ELR (cell line): Measurements from ENCODE around the gene MAML3.

Experiments
- DNase-seq: peaks from one replicate; pipeline ENCODE4 v3.0.0-alpha.2; 2015; ENCODE audit warnings: low read depth

The MAML3 gene

GRCh38 chr4:139921429-139922184 lies 232.4 kb downstream of the MAML3 start:
- no peak for DNase-seq

GRCh38 chr4:139920486-139921002 lies 233.4 kb downstream of the MAML3 start:
- DNase-seq, result no peak

GRCh38 chr4:139919521-139919920 lies 234.5 kb downstream of the MAML3 start:
- peak; percentile 10 for DNase-seq

DNA sequence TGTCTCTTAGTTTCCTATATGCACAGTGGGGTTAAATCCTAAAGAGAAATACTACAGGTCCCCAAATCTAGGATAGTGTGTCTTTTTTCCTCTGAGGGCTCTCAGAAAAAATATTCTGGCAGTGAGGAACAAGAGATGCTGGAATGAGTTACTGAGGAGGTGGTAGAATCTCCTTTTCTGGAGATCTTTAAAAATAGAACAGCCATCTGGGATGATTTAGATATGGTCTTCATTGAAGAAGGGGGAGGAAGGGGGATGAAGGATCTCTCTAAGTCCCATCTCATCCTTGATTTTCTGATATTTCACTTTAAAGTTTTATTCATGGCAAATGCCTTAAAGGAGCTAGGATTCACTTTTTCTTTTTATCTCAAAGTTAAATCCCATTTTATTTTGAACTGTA lies 235.0 kb downstream of the MAML3 start:
- DNase-seq, result no peak

- no peak for DNase-seq
Observed at GRCh38 chr4:139918591-139918990, 235.4 kb downstream of the MAML3 start.

- no peak for DNase-seq
Observed at GRCh38 chr4:139917896-139918295, 236.1 kb downstream of the MAML3 start.

- DNase-seq, result no peak
Observed at GRCh38 chr4:139916041-139916440, 237.9 kb downstream of the MAML3 start.

DNA sequence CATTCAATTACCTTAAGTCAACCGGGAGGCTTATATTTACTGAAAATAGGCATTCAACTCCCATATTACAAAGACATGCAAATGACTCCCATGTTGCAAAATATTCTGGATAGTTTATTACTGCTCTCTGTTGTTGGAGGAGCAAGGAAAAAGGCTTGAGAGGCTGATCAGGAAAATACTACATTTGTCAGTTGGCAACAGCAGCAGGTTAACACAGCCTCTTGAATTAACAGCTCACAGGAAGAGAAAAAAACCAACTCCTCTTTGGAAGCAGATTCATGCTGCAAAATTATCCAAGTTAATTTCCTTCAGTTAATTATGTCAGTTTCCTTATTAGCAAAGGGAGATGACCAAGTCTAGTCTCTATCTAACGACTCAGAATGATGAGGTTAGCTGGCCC lies 238.9 kb downstream of the MAML3 start:
- no peak for DNase-seq

DNA sequence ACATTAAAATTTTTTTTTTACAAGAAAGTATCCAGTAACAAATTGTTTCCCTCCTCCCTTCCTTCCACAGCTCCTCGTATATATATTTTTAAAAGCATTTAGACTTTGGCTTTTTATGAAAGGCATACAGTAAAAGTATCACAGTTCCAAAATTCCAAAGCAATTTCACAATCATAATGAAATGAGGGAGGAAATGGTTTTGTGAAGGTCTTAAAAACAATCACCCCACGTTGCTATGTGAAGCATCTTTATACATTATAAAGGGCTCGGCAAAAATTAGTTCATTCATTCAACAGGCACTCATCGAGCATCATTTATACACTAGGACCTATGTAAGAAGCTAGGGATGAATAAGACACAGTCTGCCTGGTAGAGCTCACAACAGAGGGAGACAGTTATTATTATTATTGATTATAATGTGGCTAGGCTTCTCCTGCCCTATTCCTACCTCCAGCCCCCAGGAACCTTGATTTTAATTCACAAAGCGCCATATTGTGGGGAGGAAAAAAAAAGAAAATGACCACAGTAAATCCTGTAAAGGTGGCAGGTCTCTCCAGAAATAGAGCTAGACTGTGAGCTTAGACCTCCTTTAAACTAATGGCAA lies 239.9 kb downstream of the MAML3 start:
- no peak for DNase-seq

- no peak for DNase-seq
Observed at GRCh38 chr4:139913398-139913990, 240.5 kb downstream of the MAML3 start.

DNA sequence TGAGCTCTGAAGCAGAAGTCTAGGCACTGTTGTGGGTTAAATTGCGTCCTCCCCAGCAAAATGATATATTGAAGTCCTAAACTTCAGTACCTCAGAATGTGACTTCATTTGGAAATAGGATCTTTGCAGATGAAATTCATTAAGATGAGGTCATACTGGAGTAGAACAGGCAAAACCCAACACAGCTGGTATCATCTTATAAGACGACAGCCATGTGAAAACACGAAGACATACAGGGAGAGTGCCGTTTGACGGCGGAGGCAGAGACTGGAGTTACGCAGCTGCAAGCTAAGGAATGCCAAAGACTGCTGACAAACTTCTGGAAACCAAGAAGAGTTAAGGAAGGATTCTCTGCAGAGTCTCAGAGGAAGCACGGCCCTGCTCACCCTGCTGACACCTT lies 241.5 kb downstream of the MAML3 start:
- DNase-seq, result no peak

DNA sequence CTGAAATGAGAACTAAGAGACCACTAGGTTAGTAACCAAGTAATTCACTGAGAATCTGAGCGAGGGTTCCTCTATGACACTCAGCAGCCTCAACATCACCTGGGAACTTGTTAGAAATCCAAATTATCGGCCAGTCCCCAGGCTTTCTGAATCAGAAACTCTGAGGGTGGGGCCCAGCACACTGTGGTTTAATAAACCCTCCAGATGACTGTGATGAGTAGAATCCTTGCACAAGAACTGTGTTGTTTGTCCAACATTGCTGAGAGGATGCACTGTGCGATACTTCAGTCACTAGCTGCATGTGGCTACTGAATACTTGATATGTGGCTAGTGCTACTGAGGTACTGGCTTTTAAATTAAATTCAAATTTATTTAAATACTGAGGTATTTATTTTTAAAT lies 243.9 kb downstream of the MAML3 start:
- no peak for DNase-seq

- no peak for DNase-seq
Observed at GRCh38 chr4:139908636-139909437, 245.1 kb downstream of the MAML3 start.

DNA sequence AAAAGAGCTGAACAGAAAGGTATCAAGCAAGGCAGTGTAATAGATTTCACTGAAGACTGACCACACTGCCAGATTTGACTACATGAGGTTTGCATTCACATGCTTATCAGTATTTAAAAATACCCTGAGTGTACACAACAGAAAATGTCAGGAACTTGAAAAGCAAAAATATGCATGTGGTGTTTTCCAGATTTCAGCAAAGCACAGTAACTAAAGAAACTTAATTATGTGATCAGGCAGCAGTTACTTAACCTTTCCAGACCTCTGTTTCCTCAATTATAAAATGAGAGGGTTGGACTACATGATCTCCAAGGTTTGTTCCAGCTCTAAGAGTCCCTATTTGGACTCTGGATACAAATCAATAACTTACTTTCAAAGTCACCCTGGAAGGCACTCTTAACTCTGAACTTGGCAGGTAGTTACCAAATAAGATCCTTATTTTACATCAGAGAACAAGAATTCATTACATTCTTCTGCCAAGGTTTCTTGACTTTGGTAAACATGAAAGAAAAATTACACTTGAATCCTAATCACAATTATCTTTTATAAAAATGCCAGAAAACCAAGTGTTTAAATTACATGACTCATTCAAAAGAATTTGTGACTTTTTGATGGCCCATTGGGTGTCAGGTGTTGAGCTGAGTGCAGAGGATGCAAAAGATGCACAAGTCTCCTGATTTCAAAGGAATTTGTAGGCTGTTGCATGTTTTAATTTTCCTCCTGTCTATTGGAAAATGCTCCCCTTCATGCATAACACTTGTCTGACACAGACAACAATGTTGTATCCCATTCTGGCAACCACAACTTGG lies 246.8 kb downstream of the MAML3 start:
- no peak for DNase-seq

DNA sequence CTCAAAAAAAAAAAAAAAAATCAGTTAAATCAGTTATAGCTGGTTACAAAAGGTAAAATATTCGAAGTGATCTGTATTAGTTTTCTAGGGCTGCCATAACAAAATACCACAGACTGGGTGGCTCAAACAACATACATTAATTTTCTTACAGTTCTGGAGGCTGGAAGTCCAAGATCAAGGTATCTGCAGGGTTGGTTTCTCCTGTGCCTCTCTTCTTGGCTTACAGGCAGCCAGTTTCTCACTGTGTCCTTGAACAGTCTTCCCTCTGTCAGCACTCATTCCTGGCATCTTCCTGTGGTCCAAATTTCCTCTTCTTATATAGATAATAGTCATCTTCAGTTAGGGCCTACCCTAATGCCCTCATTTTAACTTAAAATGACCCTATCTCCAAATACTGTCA lies 248.5 kb downstream of the MAML3 start:
- no peak for DNase-seq

DNA sequence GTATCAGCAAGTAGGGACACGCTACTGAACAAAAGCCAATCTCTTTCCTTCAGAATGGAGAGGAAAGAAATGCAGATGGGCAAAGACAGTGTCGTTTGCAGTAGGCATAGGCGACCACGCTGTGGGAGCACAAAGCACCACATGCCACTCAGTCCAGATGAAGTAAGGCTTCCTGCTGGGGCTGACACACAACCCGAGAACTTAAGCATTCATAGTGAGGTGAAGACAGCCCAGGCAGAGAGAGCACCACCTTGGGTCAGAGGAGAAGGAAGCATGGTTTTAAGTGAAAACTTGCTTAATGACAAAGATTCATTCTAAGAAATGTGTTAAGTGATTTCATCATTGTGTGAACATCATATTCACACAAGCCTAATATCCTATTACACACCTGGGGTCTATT lies 249.6 kb downstream of the MAML3 start:
- no peak for DNase-seq

DNA sequence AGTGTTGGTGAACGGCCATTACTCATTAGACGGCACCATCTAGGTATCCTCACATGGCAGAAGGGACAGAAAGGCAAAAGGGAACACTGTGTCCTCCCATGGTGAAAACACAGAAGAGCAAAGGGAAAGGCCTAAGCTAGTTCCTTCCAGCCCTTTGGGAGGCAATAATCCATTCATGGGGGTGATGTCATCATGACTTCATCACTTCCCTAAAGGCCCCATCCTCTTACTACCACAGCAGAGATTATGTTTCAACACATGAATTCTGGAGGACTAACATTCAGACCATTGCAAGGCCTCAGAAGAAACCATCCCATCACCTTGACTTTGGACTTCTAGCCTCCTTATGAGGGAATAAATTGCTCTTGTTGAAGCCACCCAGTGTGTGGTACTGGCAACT lies 250.1 kb downstream of the MAML3 start:
- DNase-seq, result peak; percentile 32

DNA sequence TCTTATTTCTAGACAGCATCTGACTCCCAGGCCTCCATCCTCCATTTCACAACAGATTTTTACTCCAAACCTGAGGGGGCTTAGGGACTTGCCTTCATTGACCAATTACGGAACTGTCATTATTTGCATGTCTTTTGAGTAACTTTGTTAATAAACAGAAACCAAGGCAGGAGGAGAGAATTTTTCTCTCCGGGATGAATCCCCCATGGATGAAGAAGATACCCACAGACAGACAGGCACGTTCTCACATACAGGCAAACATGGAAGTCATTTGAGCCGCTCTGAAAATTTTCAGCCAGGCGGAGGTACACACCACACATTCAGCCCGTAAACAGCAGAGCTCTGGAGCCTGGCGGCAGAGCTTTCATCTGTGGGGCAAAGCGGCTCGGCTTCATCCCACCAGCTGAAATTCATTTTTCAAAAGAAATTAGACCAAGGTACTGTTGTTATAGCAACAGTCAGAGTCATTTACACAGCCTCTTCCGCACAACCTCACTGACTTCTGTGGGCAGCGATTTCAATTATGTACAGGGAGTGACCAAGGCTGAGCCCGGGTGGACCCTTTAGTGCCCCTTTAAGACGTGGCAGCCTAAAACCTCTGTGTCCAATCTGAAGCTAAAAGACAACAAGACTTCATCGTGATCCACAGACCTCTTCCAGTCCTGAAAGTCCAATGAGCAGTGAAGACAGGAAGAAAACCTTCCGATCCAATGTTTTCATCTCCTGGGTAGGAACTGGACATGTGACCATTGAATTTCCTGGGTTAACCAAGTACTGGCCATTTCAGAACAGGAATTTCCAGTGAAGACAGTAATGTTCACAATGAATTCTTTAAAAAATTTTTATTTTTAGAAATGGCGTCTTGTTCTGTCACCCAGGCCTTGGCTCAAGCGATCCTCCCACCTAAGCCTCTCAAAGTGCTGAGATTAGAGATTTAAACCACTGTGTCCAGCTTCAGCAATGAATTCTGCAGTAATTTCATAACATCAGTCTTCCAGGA lies 251.4 kb downstream of the MAML3 start:
- DNase-seq, result peak; percentile 41

DNA sequence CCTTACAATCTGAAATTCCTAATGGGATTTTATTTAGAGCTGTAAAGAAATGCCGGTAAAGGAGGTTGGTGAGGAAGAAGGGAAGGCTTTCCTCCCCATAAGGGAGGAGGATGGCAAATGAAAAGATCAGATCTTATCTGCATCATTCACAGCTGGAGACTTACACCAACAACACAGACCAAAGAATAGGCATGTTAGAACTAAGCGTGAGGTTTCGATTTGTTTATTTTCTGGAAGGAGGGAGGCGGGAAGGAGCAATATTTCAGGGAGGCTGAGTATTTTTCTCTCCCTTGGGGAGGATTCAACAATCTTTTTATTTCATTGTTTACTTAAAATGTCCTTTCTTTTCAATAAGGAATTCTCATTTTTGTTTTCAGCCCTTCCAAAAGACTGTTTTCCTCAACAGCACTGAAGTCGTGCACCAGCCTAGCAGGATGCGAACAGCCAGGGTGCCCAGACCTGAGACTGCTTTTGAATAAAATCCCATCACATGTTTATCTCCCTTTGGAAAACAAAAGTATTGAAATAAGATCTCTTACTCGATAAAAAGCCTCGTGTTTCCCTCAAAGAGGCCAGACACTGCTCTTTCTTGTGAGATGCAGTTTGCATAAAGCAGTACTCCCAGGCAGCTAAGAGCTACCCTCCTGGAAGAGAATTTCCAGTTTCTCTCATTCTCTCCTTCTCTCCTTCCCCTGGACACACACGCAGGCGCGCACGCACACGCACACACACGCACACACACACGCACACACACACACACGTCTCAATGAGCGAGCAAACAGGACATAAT lies 252.3 kb downstream of the MAML3 start:
- DNase-seq, result peak; percentile 44
